HepG2 (cell line): ENCODE measurements around the gene C5. TPM values are rescaled to one million over a fixed set of nuclear protein-coding genes. Genes with fewer than 3 reads are reported as not detected.

ENCODE experiments used
- ATAC-seq: fragments of 200-7000 bp; cut with Tn5 transposase; 3 replicates; pipeline ENCODE4 v1.9.1; 2020; ENCODE audit warnings: mild to moderate bottlenecking, moderate library complexity
- BruUV-seq: library from RNA; stranded (reverse); fragments of 400-500 nt; replicated peaks from 2 replicates; lab custom pipeline; 2021; lab: Mats Ljungman, UMichigan
- CTCF ChIA-PET: fragments of 300-600 bp; formaldehyde crosslinking; extraction: SDS; loops from one replicate; lab custom pipeline; 2021; ENCODE audit warnings: low total read pairs, inconsistent platforms, low intra/inter-chr PET ratio; lab: Yijun Ruan, JAX
- POLR2A ChIA-PET: fragments of 350-600 bp; sonication (Branson Sonifier 250); formaldehyde crosslinking; loops from one replicate; lab custom pipeline; 2020; ENCODE audit warnings: antibody characterized with exemption, inconsistent platforms; lab: Yijun Ruan, JAX
- DNase-seq: peaks from one replicate; pipeline ENCODE4 v3.0.0-alpha.2; 2015; ENCODE audit warnings: low spot score
- FAIRE-seq: peaks from 3 replicates; lab custom pipeline; 2011; peaks lifted over from hg19 to GRCh38; lab: Jason Lieb, UNC
- H2AFZ ChIP-seq: one replicate; pipeline ENCODE4 v1.6.1; 2011; ENCODE audit warnings: low read length, inconsistent platforms
- H3K27ac ChIP-seq: fragments of 300-600 bp; 3 replicates; pipeline ENCODE4 v1.8.0; 2011; ENCODE audit warnings: mixed run types, mild to moderate bottlenecking, mixed read lengths, low read length, inconsistent platforms; ENCODE audit not compliant: insufficient read depth; ENCODE audit errors: extremely low read length
- H3K27me3 ChIP-seq, 2 experiments: fragments of 200-600 bp in 1 of 2; 2 replicates in 1 of 2; 3 replicates in 1 of 2; pipeline versions ENCODE4 v1.6.0 to v1.8.0; 2011; ENCODE audit warnings: low read length in 2 of 2, mild to moderate bottlenecking in 2 of 2, moderate library complexity in 2 of 2, inconsistent platforms in 1 of 2; ENCODE audit not compliant: insufficient read depth in 2 of 2, control insufficient read depth in 1 of 2
- H3K36me3 ChIP-seq, 2 experiments: fragments of 200-600 bp in 1 of 2; replicated peaks in 1 of 2; 2 replicates in 1 of 2; 3 replicates in 1 of 2; pipeline versions ENCODE4 v1.5.1 to v1.8.0; 2011; ENCODE audit warnings: low read length in 2 of 2, inconsistent platforms in 1 of 2; ENCODE audit not compliant: insufficient read depth in 2 of 2, control insufficient read depth in 1 of 2
- H3K4me1 ChIP-seq: 2 replicates; pipeline ENCODE4 v1.5.1; 2012; ENCODE audit warnings: low read length, inconsistent platforms; ENCODE audit not compliant: insufficient read depth
- H3K4me2 ChIP-seq: 2 replicates; pipeline ENCODE4 v1.6.0; 2011; ENCODE audit warnings: low read depth, low read length, inconsistent platforms
- H3K4me3 ChIP-seq, 3 experiments: fragments of 200-600 bp in 1 of 3; sonication (generic), shearing (Covaris generic) in 1 of 3; replicated peaks in 1 of 3; 2 replicates each; pipeline ENCODE4 v1.5.1; 2011 to 2016; ENCODE audit warnings: low read length in 3 of 3, inconsistent platforms in 2 of 3, low read depth in 2 of 3, mild to moderate bottlenecking in 2 of 3, control low read depth in 1 of 3, mixed read lengths in 1 of 3; ENCODE audit not compliant: insufficient read depth in 1 of 3
- H3K79me2 ChIP-seq: one replicate; pipeline ENCODE4 v1.6.1; 2011; ENCODE audit warnings: low read length, inconsistent platforms; ENCODE audit not compliant: insufficient read depth
- H3K9ac ChIP-seq: 2 replicates; pipeline ENCODE4 v1.6.0; 2011; ENCODE audit warnings: mild to moderate bottlenecking, low read depth, low read length, inconsistent platforms; ENCODE audit not compliant: insufficient read depth
- H3K9me3 ChIP-seq: 2 replicates; pipeline ENCODE4 v1.5.1; 2012; ENCODE audit warnings: mild to moderate bottlenecking, low read length
- H4K20me1 ChIP-seq: 2 replicates; pipeline ENCODE4 v1.6.0; 2011; ENCODE audit warnings: inconsistent platforms, mild to moderate bottlenecking, low read length, moderate library complexity; ENCODE audit not compliant: insufficient read depth
- JARID2 ChIP-seq: sonication (generic); formaldehyde crosslinking; IDR thresholded peaks from 2 replicates; pipeline ENCODE4 v1.8.1; 2023; ENCODE audit warnings: missing genetic modification reagents, inconsistent platforms; ENCODE audit not compliant: insufficient replicate concordance
- MEIS1 ChIP-seq: sonication (generic); formaldehyde crosslinking; IDR thresholded peaks from 2 replicates; pipeline ENCODE4 v1.9.0; 2021; ENCODE audit warnings: mild to moderate bottlenecking, missing genetic modification reagents, moderate library complexity, borderline replicate concordance
- MIER2 ChIP-seq: IDR thresholded peaks from 2 replicates; pipeline ENCODE4 v1.6.1; 2016; ENCODE audit warnings: missing biosample characterization, missing genetic modification reagents
- RXRB ChIP-seq: IDR thresholded peaks from 2 replicates; pipeline ENCODE4 v1.6.1; 2016; ENCODE audit warnings: borderline replicate concordance, missing genetic modification reagents, missing compliant biosample characterization
- SRY ChIP-seq: sonication (generic); formaldehyde crosslinking; IDR thresholded peaks from 2 replicates; pipeline ENCODE4 v1.8.0; 2022; ENCODE audit warnings: mild to moderate bottlenecking, missing genetic modification reagents
- ZC3H13 ChIP-seq: sonication (generic); formaldehyde crosslinking; IDR thresholded peaks from 2 replicates; pipeline ENCODE4 v1.8.1; 2023; ENCODE audit warnings: mild to moderate bottlenecking, missing genetic modification reagents, moderate library complexity
- ZKSCAN8 ChIP-seq: IDR thresholded peaks from 2 replicates; pipeline ENCODE4 v1.6.1; 2016; ENCODE audit warnings: borderline replicate concordance, missing genetic modification reagents, missing compliant biosample characterization
- ZNF282 ChIP-seq: fragments of 450-650 bp; IDR thresholded peaks from 2 replicates; pipeline ENCODE4 v1.6.1; 2018; ENCODE audit not compliant: partially characterized antibody
- ZNF350 ChIP-seq: sonication (generic); formaldehyde crosslinking; IDR thresholded peaks from 2 replicates; pipeline ENCODE4 v1.4.0; 2020; ENCODE audit warnings: mild to moderate bottlenecking, low read depth, missing genetic modification reagents, borderline replicate concordance
- ZNF577 ChIP-seq: sonication (generic); formaldehyde crosslinking; IDR thresholded peaks from 2 replicates; pipeline ENCODE4 v1.4.0; 2020; ENCODE audit warnings: mild to moderate bottlenecking, low read depth, missing genetic modification reagents, borderline replicate concordance
- ZSCAN31 ChIP-seq: sonication (generic); formaldehyde crosslinking; IDR thresholded peaks from 2 replicates; pipeline ENCODE4 v1.5.0; 2020; ENCODE audit warnings: low read depth, mild to moderate bottlenecking, missing genetic modification reagents
- WGBS: methylation state at CpG from one replicate; pipeline ENCODE4 v1.1.6; 2017; ENCODE audit warnings: low lambda C conversion rate; 5-methylcytosine and 5-hydroxymethylcytosine counted together
- in situ Hi-C: cut with HindIII; loops from 2 replicates; pipeline ENCODE4 v1.10.0; 2017; ENCODE audit warnings: low pct_unique_long_range_greater_than_20kb; ENCODE audit not compliant: extremely low pct_ligation_motif_present
- intact Hi-C: fragments of 100-400 bp; cut with micrococcal nuclease; formaldehyde crosslinking; loops from one replicate; pipeline ENCODE4 v1.10.0; 2022; ENCODE audit not compliant: unreplicated experiment
- polyA plus RNA-seq, 8 experiments: library from polyadenylated mRNA; depleted of rRNA in 3 of 8; stranded (reverse) in 7 of 8; unstranded in 1 of 8; fragments of >200 nt; fragmentation: Illumina TruSeq in 4 of 8; extraction: Trizol in 4 of 8; gene quantifications; 2 replicates each; pipeline versions ENCODE4 v1.2.1 to v1.2.3, GENCODE V29; 2011 to 2016; ENCODE audit warnings: low read depth in 4 of 8, missing spikeins in 1 of 8, mixed read lengths in 1 of 8; ENCODE audit not compliant: insufficient read depth in 1 of 8
- total RNA-seq, 5 experiments: library from RNA; depleted of rRNA; stranded (reverse); fragments of >200 nt; fragmentation: Illumina TruSeq; extraction: Trizol; gene quantifications; 2 replicates each; pipeline ENCODE4 v1.2.3, GENCODE V29; 2016; ENCODE audit warnings: low read depth in 1 of 5
- TF ChIP-seq, protein P1 (sequence below): sonication (generic); formaldehyde crosslinking; IDR thresholded peaks from 2 replicates; pipeline ENCODE4 v1.5.0; 2020; ENCODE audit warnings: mild to moderate bottlenecking, missing genetic modification reagents
- TF ChIP-seq, protein P2 (sequence below): sonication (generic); formaldehyde crosslinking; IDR thresholded peaks from 2 replicates; pipeline ENCODE4 v1.4.0; 2020; ENCODE audit warnings: missing genetic modification reagents, borderline replicate concordance

Gene C5
- total and polyA plus RNA-seq, 2 of the 13 experiments (the other 11 are each of a cell fraction or from before 2014, with no cell fraction given), result 57.6 to 192 TPM

DNA sequence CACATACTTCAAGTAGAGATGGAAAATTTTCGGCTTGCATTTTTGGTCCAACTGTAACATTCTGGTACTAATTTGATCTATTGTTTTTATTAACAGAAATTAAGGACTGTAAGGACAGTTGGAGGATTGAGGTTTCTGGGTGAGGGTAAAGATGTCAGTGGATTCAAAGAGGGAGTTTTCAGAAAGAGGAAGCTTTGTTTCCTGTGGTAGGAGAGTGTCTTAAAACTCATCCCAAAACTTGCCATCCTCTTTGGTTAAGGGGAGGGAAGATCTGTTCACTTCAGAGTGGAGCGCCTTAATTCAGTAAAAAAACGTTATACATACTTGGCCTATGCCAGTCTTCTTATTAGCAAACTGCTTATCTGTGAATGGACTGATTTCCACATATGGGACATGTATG, 38.5 kb upstream of the C5 start:
- ChIA-PET CTCF (no interaction called here), POLR2A (no interaction called here)
- Histone ChIP-seq H3K27ac (no peak overlapping the region), H3K4me2 (no peak overlapping the region), H3K27me3 (no peaks in the 10 kb centered on the region), H3K9ac (no peak overlapping the region), H3K36me3 (no peaks in the 10 kb centered on the region), H3K79me2 (no peaks in the 10 kb centered on the region), H3K4me1 (no peaks in the 10 kb centered on the region), H3K9me3 (no peaks in the 10 kb centered on the region), H2AFZ (no peak overlapping the region), H3K4me3 (no peak overlapping the region), H4K20me1 (no peaks in the 10 kb centered on the region)
- BruUV-seq, result no TSS peak
- DNase-seq, result no peak
- in situ Hi-C loops, result no loop called here
- ATAC-seq, result no peak
- FAIRE-seq, result no peak
- TF ChIP-seq MIER2, result no peak
- TF ChIP-seq, protein P1, sequence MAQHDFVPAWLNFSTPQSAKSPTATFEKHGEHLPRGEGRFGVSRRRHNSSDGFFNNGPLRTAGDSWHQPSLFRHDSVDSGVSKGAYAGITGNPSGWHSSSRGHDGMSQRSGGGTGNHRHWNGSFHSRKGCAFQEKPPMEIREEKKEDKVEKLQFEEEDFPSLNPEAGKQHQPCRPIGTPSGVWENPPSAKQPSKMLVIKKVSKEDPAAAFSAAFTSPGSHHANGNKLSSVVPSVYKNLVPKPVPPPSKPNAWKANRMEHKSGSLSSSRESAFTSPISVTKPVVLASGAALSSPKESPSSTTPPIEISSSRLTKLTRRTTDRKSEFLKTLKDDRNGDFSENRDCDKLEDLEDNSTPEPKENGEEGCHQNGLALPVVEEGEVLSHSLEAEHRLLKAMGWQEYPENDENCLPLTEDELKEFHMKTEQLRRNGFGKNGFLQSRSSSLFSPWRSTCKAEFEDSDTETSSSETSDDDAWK (CRISPR knock-in tag), result no peak
- TF ChIP-seq ZNF350, result no peak
- TF ChIP-seq ZNF577, result no peak
- TF ChIP-seq ZKSCAN8 (CRISPR knock-in tag), result no peak
- no peak for TF ChIP-seq ZNF282
- no peak for TF ChIP-seq ZC3H13 (CRISPR knock-in tag)
- TF ChIP-seq RXRB (CRISPR knock-in tag), result no peak
- TF ChIP-seq, protein P2, sequence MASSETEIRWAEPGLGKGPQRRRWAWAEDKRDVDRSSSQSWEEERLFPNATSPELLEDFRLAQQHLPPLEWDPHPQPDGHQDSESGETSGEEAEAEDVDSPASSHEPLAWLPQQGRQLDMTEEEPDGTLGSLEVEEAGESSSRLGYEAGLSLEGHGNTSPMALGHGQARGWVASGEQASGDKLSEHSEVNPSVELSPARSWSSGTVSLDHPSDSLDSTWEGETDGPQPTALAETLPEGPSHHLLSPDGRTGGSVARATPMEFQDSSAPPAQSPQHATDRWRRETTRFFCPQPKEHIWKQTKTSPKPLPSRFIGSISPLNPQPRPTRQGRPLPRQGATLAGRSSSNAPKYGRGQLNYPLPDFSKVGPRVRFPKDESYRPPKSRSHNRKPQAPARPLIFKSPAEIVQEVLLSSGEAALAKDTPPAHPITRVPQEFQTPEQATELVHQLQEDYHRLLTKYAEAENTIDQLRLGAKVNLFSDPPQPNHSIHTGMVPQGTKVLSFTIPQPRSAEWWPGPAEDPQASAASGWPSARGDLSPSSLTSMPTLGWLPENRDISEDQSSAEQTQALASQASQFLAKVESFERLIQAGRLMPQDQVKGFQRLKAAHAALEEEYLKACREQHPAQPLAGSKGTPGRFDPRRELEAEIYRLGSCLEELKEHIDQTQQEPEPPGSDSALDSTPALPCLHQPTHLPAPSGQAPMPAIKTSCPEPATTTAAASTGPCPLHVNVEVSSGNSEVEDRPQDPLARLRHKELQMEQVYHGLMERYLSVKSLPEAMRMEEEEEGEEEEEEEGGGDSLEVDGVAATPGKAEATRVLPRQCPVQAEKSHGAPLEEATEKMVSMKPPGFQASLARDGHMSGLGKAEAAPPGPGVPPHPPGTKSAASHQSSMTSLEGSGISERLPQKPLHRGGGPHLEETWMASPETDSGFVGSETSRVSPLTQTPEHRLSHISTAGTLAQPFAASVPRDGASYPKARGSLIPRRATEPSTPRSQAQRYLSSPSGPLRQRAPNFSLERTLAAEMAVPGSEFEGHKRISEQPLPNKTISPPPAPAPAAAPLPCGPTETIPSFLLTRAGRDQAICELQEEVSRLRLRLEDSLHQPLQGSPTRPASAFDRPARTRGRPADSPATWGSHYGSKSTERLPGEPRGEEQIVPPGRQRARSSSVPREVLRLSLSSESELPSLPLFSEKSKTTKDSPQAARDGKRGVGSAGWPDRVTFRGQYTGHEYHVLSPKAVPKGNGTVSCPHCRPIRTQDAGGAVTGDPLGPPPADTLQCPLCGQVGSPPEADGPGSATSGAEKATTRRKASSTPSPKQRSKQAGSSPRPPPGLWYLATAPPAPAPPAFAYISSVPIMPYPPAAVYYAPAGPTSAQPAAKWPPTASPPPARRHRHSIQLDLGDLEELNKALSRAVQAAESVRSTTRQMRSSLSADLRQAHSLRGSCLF (CRISPR knock-in tag), result no peak
- TF ChIP-seq JARID2 (CRISPR knock-in tag), result no peak
- TF ChIP-seq ZSCAN31 (CRISPR knock-in tag), result no peak
- no peak for TF ChIP-seq MEIS1 (CRISPR knock-in tag)
- no peak for TF ChIP-seq SRY (CRISPR knock-in tag)
- WGBS, result 91% methylated on average over 3 of the region's 3 CpGs
- intact Hi-C loops, result no loop called here
